ENCODE results near the gene DYNC1I1. TPM values are rescaled to one million over a fixed set of nuclear protein-coding genes. Genes with fewer than 3 reads are reported as not detected.

DYNC1I1 gene
- total RNA-seq, 4 donors from 2014 or later: 1.9 to 17.9 (median 8.7) TPM

- H3K27ac ChIP-seq: no peak overlapping the region
- H3K36me3 ChIP-seq: no peaks in the 10 kb centered on the region
- intact Hi-C loops (cut with DNase I; ENCODE audit: low total_unique reads): no loop called here
- no peaks in the 10 kb centered on the region for H3K9me3 ChIP-seq
- no peak for DNase-seq
- no peak overlapping the region for H3K4me3 ChIP-seq
- no peaks in the 10 kb centered on the region for H3K4me1 ChIP-seq
- TF ChIP-seq POLR2A (IDR thresholded peaks at IDR 0.05) (no peak), CTCF (IDR thresholded peaks at IDR 0.05) (no peak)
- H3K27me3 ChIP-seq: no peaks in the 10 kb centered on the region
Measured at GRCh38 chr7:95822717-95823116, 50.4 kb downstream of the DYNC1I1 start.

DNA sequence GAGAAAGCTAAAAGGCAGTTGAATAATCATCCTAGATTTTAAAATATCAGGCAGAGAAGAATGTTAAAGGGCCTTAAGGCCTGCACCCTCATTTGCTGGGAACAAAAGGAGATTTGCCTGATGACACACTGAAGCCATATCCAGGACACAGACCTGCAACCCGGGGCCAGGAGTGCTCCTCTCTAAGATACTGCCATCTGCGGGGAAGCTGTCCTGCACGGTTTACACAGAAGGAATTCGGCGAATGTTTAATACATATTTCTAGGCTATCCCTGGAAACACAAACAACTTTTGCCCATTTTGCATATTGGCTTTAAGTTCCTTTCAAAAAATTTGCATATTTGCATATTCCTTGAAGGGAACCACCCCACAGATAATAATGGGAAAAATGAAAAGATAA, 52.3 kb downstream of the DYNC1I1 start:
- no peak for TF ChIP-seq CTCF (IDR thresholded peaks at IDR 0.05)
- no peak for TF ChIP-seq POLR2A (IDR thresholded peaks at IDR 0.05)

DNA sequence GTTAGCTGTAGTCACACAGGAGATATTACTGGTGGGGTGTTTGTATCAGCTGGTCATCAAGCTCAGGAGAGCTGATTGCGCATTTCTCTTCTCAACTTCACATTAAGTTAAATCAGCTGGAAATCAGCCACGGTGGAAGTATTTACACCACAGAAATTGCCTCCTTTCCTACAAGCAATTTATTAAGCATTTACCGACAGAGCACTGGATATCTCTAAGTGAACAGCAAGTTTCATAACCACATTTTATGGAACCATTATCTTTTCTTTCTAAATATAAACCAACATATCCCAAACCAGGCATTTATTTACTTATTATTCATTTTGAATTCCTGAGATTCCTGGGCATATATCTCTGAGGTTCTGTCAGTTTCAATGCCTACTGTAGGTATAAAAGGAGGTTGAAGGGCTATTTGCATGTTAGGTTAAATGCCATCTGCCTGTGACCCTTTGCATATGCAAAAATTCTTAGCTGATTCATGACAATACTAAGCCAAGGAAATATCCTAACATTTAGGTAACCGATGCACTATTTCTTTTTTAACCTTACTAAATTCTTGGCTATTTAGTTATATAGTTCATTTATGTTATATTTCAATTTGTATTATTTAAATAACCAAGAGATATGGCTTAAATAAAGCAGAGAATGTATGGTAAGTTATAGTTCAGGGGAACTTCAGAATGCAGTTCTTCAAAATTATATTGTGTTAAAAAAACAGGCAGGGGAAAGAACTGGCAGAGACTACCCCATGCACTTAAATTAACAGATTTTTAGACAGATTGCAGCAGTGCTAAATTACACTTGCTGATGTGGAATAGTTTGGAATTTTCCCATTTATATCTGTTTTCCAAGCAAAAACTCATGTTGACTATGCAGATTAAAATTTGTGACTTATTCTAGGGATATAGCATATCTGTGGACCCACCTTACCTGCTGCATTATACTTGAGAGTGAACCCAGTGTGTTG, 56.8 kb downstream of the DYNC1I1 start:
- H3K9me3 ChIP-seq: no peaks in the 10 kb centered on the region
- H3K27me3 ChIP-seq: no peaks in the 10 kb centered on the region
- no peaks in the 10 kb centered on the region for H3K4me1 ChIP-seq
- no peak overlapping the region for H3K4me3 ChIP-seq
- no peaks in the 10 kb centered on the region for H3K36me3 ChIP-seq
- DNase-seq: no peak
- H3K27ac ChIP-seq: no peak overlapping the region
- TF ChIP-seq CTCF (IDR thresholded peaks at IDR 0.05): no peak
- no peak for TF ChIP-seq POLR2A (IDR thresholded peaks at IDR 0.05)
- intact Hi-C loops (cut with DNase I; ENCODE audit: low total_unique reads): no loop called here

More for the DNA sequence above, 52.3 kb downstream of the DYNC1I1 start:
- Histone ChIP-seq H3K4me3 (no peak overlapping the region), H3K9me3 (no peaks in the 10 kb centered on the region), H3K36me3 (no peaks in the 10 kb centered on the region), H3K27ac (no peak overlapping the region), H3K4me1 (no peaks in the 10 kb centered on the region), H3K27me3 (no peaks in the 10 kb centered on the region)
- DNase-seq: no peak
- intact Hi-C loops (cut with DNase I; ENCODE audit: low total_unique reads): no loop called here

DNA sequence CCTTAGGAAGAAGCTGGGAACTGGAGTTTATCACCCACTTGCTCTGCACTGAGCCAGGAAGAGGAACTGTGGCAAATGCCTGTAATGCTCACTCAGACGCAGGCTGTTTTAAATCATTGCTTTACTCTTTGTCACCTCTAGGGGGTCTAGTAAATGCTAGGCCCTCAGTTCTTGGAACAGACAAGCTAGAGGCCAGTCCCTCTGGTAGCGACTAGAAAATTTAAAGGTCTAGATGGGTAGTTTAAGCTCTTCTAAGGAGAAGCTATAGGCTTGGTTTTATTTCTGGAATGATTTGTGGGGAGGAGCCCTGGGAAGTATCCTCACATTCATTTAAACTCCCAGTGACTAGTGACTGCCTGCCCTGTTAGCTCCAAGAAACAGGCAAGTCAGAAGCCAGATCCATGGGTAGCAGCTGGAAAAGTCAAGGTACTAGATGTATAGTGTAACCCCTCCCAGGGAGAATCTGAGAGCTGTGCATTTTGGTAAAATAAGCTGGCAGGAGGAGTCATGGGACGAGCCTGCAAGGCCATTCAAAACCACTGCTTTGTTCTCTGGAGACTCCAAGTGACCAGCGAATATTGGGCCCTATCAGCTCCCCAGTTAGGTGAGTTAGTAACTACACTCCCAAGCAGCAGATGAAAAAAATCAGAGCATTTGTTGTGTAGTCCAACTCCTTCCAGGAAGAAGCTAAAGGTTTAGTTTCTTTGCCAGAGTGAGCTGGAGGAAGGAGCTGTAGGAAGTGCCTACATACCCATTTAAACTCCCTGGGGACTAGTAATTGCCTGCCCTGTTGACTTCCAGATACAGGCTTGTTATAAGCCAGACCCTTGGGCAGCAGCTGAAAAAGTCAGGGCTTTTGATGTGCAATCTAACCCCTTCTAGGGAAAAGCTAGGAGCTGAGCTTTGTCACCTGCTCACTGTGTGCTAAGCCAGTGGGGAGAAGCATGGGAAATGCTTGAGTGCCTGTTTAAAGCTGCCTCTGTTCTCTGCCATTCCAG, 68.9 kb downstream of the DYNC1I1 start:
- Histone ChIP-seq H3K36me3 (no peaks in the 10 kb centered on the region), H3K9me3 (no peaks in the 10 kb centered on the region), H3K27me3 (no peaks in the 10 kb centered on the region), H3K27ac (no peak overlapping the region), H3K4me3 (no peak overlapping the region), H3K4me1 (no peaks in the 10 kb centered on the region)
- no peak for DNase-seq
- TF ChIP-seq POLR2A (IDR thresholded peaks at IDR 0.05) (no peak), CTCF (IDR thresholded peaks at IDR 0.05) (no peak)
- intact Hi-C loops (cut with DNase I; ENCODE audit: low total_unique reads): no loop called here
